GM19238 (cell line): ENCODE data around the gene TECTA.
A peak's percentile ranks its signal among the peaks of the same experiment; 100 is the strongest.

Source experiments
- DNase-seq: peaks from one replicate; pipeline ENCODE4 v3.0.0; 2011; ENCODE audit warnings: low spot score; ENCODE audit not compliant: insufficient read length

The TECTA gene, protein sequence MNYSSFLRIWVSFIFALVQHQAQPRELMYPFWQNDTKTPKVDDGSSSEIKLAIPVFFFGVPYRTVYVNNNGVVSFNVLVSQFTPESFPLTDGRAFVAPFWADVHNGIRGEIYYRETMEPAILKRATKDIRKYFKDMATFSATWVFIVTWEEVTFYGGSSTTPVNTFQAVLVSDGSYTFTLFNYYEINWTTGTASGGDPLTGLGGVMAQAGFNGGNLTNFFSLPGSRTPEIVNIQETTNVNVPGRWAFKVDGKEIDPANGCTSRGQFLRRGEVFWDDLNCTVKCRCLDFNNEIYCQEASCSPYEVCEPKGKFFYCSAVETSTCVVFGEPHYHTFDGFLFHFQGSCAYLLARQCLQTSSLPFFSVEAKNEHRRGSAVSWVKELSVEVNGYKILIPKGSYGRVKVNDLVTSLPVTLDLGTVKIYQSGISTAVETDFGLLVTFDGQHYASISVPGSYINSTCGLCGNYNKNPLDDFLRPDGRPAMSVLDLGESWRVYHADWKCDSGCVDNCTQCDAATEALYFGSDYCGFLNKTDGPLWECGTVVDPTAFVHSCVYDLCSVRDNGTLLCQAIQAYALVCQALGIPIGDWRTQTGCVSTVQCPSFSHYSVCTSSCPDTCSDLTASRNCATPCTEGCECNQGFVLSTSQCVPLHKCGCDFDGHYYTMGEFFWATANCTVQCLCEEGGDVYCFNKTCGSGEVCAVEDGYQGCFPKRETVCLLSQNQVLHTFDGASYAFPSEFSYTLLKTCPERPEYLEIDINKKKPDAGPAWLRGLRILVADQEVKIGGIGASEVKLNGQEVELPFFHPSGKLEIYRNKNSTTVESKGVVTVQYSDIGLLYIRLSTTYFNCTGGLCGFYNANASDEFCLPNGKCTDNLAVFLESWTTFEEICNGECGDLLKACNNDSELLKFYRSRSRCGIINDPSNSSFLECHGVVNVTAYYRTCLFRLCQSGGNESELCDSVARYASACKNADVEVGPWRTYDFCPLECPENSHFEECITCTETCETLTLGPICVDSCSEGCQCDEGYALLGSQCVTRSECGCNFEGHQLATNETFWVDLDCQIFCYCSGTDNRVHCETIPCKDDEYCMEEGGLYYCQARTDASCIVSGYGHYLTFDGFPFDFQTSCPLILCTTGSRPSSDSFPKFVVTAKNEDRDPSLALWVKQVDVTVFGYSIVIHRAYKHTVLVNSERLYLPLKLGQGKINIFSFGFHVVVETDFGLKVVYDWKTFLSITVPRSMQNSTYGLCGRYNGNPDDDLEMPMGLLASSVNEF (N-terminal part only)

DNA sequence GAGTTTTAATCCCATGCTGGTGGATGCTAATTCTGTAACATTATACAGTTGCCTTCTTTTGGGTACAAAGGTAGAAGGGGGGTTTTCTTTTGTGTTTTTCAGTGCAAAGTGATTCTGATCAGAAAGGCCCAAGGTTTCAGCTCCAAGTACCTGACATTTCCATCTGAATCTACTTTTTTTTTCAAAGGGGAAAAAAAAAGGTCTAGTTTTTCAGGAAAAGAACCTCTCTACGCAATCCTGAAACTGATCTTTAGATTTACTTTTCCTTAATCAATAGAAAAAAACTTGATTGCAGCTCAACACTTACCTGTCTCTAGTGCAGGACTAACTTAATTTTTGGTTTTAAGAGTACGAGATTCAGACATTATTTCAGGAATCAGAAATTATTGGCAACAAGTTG lies at the start of gene TECTA:
TECTA (plus strand) TSS at position 301 of the 400 bp plus-strand sequence. CDS start 1,423 bp downstream, outside the sequence.
- DNase-seq, result no peak

DNA sequence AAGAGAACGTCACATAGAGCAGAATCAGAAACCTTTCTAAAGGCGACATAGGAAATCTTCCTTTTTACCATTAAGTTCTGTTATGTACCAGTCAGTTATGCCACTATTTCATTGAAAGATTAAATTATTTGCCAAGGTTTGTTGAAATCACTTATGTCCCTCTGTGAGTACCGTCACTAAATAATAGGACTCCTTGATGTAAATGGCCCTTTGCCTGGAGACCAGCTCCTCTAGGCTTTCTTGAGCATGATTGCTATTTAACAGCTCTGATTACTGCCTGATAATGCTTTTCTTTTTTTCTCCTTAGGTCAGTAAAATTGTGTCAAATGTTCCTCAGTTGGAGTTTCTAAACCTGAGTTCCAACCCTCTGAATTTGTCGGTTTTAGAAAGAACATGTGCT lies 47.8 kb upstream of the TECTA start:
- DNase-seq, result no peak

DNA sequence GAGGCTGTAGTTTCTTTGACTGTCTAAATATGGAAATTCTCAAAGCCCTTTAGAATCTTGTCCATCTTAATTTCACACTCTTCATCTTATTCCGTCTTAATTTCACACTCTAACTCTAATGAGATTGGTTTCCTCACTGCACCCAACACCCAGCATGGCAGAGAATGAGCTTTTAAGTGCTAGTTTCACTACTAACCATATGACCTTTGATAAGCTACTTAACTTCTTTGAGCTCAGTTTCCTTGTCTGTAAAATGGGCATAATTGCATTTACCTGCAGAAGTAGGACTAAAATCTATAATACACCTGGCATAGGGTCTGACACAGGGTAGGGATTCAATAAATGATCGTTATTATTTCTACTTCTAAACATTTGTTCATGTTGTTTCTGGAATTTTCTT lies 46.8 kb upstream of the TECTA start:
- DNase-seq, result no peak

DNA sequence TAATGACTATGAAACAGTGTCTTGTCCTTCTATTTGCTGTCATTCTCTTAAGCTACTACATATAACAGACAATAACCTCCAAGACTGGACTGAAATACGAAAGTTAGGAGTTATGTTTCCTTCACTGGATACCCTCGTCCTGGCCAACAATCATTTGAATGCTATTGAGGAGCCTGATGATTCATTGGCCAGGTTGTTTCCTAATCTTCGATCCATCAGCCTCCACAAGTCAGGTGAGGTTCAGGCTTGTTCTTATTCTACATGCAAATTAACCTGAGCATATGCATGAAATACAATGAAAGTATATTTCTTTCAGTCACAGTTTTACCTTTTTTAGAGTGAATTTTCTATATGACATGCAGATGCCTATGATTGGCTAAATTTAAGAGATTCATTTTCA lies 46.0 kb upstream of the TECTA start:
- no peak for DNase-seq

DNA sequence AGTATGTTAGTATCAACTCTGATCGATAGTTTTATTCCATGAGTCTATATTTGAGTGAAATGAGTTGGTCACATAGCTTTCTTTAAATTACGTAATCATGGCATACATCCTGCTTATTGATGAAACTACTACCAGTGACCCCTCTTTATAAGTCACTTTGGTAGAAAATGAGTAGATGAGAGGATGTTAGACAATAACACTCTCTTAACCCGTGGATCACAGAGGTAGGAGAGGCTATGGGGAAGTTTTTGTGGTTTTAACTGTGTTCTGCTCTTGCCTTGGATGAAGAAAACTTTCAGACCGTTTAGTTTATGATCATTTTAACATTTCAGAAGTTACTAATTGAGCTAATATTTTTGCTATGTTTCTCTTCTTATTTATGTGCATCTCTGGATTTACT lies 43.1 kb upstream of the TECTA start:
- DNase-seq, result no peak

DNA sequence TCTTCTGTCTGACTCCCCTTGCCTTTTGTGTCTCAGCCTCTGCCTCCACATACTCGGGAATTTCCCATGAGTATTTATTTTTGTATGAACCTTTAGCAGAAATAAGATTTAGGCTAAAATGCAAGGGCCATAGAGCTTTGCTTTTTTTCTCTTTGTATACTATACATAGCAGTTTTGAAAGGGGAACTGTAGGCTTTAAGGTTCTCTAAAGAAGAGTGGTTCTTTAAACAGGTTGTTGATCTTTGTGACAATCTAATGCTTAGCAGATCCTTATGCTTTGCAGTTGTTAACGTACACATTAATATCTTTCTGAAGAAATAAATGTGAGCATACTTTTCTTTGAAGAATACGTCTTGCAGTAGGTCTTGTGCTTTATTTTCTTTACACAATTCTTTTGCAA lies 42.1 kb upstream of the TECTA start:
- DNase-seq, result no peak

DNA sequence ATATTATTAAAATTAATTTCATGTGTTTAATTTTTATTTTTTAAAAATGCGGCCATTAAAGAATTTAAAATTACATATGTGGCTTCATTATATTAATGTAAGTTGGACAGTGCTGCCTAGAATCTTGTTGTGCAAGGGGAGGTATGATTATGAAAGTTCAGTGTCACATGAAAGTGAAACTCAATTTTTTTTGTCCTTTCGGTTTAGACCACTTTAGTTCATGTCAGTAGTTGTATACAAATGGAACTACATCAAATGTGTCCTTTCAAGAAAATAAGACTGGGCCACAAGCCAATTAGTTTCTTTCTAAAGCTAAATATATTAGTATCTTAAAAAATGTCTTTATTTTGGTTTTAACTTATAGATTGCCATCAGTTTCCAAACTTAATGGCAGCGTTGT lies 41.4 kb upstream of the TECTA start:
- peak; percentile 15 for DNase-seq

DNA sequence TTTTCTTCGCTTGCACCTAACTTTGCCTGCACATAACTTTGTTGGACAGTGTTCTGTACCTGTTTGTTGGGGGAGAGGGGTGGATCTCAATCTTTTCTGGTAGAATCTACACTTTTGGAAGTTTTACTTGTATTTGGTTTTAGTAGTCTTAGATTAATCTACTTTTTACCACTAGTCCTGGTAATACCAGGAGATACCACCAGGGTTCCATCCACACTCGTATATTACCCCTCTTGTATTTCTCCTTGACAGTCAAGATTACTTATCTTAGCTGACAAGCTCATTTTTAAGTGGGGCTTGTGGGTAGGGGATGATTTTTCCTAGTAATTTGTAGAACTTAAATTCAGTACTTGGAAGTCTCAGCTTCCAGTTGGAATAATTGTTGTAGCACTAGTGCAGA lies 37.3 kb upstream of the TECTA start:
- DNase-seq, result no peak

DNA sequence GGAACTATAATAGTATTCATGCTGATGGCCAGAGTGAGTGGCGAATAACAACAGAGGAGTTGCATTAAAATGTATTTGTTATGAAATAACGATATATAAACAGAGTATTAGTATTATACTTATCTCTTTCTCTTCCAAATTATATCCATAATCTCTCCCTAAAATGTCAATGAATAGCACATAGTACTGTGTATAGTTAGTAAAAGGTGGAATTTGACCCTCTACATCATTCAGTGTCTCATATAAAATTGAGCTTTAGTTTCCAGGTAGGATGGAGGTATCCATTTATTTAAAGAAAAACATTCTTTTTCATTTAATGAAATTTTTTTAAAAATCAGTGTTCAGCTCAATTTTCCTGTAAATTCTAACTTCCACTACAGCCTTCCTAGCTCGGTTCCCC lies 34.4 kb upstream of the TECTA start:
- DNase-seq, result no peak

DNA sequence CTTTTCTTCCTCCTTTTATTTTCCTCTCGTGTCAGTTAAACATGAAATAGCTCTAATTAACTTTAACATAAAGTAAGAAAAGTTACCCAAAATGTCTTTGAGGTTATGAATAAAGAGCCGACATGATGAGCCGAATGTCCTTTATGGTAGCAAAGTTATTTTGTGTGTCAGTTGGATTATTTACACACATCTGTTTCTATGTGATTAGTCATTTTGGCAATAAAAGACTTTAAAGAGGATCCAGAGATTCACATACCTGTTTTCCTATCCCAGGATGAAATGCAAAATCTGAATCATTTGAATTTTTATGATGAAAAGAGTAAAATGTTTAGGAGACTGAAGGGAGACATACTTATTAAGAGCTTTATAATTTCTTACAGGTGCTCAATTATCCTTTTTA lies 34.0 kb upstream of the TECTA start:
- DNase-seq, result no peak

DNA sequence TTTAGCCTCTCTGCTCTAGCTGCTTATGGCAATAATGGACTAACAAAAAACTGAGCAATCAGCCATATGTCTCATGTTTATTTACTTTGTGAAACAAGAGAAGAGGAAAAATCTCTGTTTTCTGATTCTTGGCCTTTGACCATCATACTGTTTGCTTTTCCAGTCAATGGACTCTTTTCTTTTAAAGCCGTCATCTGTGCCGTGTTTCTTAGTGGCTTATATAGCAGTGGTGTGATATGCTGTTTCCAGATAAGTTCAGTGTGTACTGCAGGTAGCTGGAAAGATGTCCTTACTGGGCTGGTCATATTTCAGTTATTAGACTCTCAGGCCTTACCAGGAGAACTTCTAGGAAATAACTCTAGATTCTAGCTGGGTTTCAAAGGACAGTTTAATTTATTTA lies 33.6 kb upstream of the TECTA start:
- DNase-seq, result no peak

DNA sequence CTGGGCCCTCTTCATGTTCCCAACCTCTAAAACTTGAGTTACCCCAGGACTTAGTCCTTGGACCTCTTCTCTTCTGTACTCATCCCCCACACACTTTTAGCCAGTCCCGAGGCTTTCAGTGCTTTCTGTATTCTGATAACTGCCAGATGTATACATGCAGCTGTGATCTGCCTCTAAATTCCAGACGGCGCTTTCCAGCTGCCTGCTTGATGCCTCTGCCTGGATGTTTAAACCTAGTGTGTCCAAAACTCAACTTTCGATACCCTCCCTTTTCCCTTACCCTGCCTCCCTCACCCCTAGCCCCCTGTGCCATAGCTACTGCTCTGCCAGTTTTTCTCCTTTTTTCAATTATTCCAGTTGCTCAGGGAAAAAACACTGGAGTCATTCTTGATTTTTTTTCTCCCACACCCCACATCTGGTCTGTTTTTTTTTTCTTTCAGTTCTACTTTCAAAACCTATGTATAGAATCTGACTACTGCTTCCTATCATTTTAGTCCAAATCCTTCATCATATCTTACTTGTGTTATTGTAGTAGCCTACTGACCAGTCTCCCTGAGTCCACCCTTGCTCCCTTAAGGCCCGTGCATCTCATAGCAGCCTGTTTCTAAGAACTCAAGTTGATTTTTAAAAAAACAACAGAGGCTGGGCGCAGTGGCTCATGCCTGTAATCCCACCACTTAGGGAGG lies 32.9 kb upstream of the TECTA start:
- no peak for DNase-seq

DNA sequence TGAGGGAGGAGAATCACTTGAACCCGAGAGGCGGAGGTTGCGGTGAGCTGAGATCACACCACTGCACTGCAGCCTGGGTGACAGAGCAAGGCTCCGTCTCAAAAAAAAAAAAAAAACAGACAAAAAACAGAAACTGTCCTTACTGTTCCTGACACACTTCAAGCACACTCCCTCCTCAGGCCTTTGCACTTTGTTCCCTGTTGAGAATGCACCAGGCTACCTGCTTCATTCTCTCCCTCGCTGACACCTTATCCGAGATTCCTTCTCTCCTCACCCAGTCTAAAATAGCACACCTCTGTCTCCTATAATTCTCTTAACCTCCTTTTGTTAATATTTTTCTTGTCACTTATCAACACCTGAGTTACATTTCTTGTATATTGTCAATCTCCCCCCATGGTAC lies 32.3 kb upstream of the TECTA start:
- DNase-seq, result no peak

DNA sequence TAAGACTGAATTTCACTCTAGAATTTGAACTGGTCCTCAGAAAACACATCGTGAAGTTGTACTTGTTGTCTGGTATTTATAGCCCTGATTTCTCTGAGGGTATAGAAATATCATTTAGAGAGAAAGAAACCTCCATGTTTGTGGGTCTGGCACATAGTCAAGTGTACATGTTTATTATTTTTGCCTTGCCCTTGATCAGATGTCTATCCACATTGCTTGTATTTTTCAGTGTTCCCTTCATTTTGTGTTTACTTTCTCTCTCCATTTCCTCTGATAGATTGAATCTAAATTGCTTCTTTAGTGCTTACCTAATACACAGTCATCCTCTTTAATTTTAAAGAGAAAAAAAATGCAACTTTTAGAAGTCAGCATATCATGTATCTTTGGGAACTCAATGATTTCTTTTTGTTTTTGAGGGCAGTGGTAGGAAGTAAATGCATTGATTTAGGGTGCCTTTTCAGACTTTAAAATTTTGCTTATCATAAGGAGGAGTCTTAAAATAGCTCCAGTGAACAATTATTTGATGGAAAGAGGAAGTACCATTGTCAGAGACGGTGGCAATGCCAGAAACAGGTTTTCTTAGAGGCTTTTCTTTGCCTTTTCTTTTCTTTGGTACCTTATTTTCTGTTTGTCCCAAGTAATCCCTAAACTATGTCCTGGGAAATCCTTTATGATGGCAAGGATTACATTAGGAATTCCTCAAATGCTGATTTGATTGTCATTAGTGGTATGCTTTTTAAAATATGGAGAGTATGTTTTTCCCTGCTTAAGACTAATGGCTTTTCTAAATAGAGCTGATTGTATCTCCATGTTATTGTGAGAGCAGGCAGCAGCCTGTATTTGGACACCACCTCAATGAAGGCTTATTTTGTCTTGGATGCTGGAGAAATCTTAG lies 29.8 kb upstream of the TECTA start:
- no peak for DNase-seq

DNA sequence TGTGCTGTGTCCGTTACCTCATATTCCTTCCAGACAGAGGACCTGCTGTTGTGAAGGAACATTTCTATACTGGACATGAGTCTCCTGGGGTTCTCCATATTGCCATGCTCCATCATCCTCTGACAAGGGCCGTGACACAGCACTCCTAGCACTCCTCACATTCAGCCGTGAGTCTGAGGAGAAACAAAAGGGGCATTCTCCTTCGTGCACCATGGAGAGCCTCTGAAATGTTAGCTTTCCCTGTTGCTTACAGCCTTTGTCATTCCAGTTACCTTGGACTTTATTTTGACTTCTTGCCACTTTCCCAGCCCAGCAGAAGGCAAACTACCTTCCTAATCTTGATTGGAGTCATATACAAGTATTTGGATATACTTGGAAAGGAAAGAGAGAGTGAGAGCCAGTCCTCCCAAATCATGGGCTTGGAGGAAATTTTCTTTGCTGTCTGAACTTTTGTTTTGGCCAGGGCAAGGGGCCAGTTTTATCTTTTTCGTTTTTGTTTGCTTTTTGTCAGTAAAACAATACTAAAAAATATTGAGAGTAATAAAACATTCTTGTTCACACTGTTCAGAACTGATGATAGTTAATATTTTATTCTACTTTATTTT lies 29.1 kb upstream of the TECTA start:
- DNase-seq, result no peak

DNA sequence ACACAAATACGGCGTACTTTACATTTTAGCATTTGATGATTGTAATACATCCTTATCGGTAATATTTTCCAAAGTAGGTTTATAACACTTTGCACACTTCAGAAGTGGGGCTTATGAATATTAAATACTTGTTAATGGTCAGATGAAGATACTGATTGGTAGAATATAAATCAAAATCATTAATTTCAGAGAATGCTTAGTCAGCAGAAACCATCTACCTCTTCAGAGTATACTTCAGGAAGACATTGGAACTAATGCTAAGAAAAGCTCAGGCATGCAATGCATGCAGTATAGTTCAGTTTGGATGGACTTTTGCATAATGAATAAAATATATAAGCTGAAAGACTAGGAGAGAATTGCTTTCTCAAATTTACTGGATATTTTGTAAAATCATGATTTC lies 19.7 kb upstream of the TECTA start:
- no peak for DNase-seq

DNA sequence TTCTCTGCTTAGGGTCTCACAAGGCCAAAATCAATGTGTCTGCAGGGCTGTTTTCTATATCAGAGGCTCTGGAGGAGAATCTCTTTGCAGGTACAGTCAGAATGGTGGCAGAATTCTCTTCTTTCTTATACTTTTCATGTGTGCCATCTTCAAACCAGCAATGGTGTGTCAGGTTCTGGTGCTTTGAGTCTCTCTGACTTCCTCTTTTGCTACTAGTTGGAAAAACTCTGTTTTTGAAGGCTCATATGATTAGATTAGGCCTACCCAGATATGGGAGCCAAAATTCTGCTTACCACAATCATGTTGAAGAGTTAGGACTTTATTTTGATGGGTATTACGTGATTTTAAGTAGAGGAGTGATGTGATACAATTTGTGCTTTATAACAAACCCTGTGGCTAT lies 18.8 kb upstream of the TECTA start:
- DNase-seq, result no peak

DNA sequence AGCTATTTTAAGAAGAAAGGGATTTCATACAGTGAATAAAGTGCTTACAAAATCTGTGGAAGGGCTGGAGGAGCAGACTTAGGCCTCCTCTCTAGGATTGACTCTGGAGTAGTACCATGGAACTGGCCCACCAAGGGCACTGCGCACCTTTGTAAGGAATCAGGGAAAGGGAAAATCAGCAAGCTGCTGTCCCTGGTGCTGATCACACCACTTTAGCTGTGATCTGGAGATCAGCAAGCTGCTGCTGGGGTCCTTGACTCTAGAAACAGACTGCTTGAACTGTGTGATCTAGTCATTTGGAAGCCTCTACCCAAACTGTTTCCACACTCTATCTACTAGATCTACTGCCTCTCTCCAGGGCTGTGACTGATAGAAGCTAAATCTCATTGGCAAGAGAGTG lies 18.4 kb upstream of the TECTA start:
- DNase-seq, result no peak

DNA sequence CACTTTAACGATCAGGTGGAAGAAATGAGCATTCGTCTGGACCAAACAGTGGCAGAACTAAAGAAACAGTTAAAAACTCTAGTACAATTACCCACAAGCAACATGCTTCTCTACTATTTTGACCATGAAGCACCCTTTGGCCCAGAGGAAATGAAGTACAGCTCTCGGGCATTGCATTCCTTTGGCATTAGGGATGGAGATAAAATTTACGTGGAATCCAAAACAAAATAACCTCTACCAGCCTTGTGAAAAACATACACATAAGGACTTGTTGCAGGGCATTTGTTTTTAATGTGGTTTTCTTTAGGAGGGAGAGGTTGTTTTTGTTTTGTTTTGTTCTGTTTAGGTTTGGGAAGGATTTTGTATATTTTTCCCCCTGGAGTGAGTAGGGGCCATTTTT lies 14.2 kb upstream of the TECTA start:
- no peak for DNase-seq

DNA sequence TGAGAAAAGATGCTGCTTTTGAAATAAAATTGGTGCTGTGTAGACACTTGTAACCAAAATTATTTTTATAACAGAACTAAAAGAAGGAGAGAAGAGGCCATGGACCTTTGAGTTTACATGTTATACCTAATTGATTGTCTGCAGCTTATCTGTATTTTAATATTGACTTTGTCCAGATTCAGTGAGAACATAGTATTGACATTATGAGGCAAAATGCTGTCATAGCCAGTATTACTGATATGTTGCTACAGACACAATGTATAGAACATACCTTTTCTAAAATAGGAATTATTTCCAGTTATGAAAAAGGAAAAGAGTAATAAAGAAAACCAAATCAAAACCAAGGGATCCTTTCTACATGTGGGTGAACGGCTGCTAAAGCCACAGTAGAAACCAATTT lies 11.5 kb upstream of the TECTA start:
- no peak for DNase-seq
